PC-3 (cell line): ENCODE data around the gene TNFRSF12A. TPM values are rescaled to one million over a fixed set of nuclear protein-coding genes. Genes with fewer than 3 reads are reported as not detected.
"Not testable (repeated sequence)": the region's sequence is repeated elsewhere in the genome, so short reads cannot be mapped to it uniquely, and the experiment has no call there.

Experiments used
- ATAC-seq: fragments of 200-7000 bp; cut with Tn5 transposase; 2 replicates; pipeline ENCODE4 v1.9.1; 2020; ENCODE audit warnings: mild to moderate bottlenecking, moderate library complexity
- BruUV-seq: library from RNA; stranded (reverse); fragments of 400-500 nt; replicated peaks from 2 replicates; lab custom pipeline; 2021; lab: Mats Ljungman, UMichigan
- CTCF ChIA-PET: fragments of 300-600 bp; sonication (Branson Sonifier 250); formaldehyde crosslinking; loops from one replicate; lab custom pipeline; 2022; ENCODE audit warnings: antibody characterized with exemption; lab: Charles Lee
- POLR2A ChIA-PET: fragments of 300-600 bp; sonication (Branson Sonifier 250); formaldehyde crosslinking; loops from one replicate; lab custom pipeline; 2022; ENCODE audit warnings: antibody characterized with exemption; ENCODE audit not compliant: unreplicated experiment; lab: Charles Lee
- DNase-seq: peaks from one replicate; pipeline ENCODE4 v3.0.0-alpha.2; 2015
- H2AFZ ChIP-seq: fragments of 300-600 bp; sonication (generic); 2 replicates; pipeline ENCODE4 v1.6.0; 2016; ENCODE audit warnings: antibody characterized with exemption, low read length
- H3F3A ChIP-seq: fragments of 300-600 bp; sonication (generic); one replicate; pipeline ENCODE4 v1.6.0; 2017; ENCODE audit warnings: antibody characterized with exemption, low read length, control low read depth, mild to moderate bottlenecking; ENCODE audit not compliant: unreplicated experiment
- H3K27ac ChIP-seq: fragments of 300-600 bp; sonication (generic); 2 replicates; pipeline ENCODE4 v1.5.1; 2016; ENCODE audit warnings: mild to moderate bottlenecking, low read length
- H3K27me3 ChIP-seq: fragments of 300-600 bp; sonication (generic); 2 replicates; pipeline ENCODE4 v1.6.1; 2016; ENCODE audit warnings: low read length, mixed read lengths
- H3K36me3 ChIP-seq: fragments of 300-600 bp; sonication (generic); 2 replicates; pipeline ENCODE4 v1.6.1; 2016; ENCODE audit warnings: low read depth, mixed run types, low read length, mixed read lengths
- H3K4me1 ChIP-seq: fragments of 300-600 bp; sonication (generic); 2 replicates; pipeline ENCODE4 v1.5.1; 2016; ENCODE audit warnings: low read length; ENCODE audit not compliant: insufficient read depth
- H3K4me2 ChIP-seq: fragments of 300-600 bp; sonication (generic); 2 replicates; pipeline ENCODE4 v1.6.0; 2016; ENCODE audit warnings: low read length
- H3K4me3 ChIP-seq: fragments of 300-600 bp; sonication (generic); 2 replicates; pipeline ENCODE4 v1.5.1; 2016; ENCODE audit warnings: mild to moderate bottlenecking, low read length, mixed read lengths
- H3K79me2 ChIP-seq: fragments of 300-600 bp; sonication (generic); 2 replicates; pipeline ENCODE4 v1.6.1; 2017; ENCODE audit warnings: low read length, mixed read lengths
- H3K9ac ChIP-seq: fragments of 300-600 bp; sonication (generic); 2 replicates; pipeline ENCODE4 v1.6.0; 2016; ENCODE audit warnings: mild to moderate bottlenecking, low read length
- H3K9me2 ChIP-seq: fragments of 300-600 bp; sonication (generic); replicated peaks from 2 replicates; pipeline ENCODE4 v1.6.1; 2016; ENCODE audit warnings: mixed run types, low read length, mixed read lengths
- H3K9me3 ChIP-seq: fragments of 300-600 bp; sonication (generic); 2 replicates; pipeline ENCODE4 v1.6.1; 2016; ENCODE audit warnings: low read length, mixed read lengths
- H4K20me1 ChIP-seq: fragments of 300-600 bp; sonication (generic); 2 replicates; pipeline ENCODE4 v1.6.1; 2016; ENCODE audit warnings: low read length, mixed read lengths
- EZH2 ChIP-seq: fragments of 300-600 bp; sonication (generic); IDR thresholded peaks from one replicate; pipeline ENCODE4 v1.6.1; 2017; ENCODE audit warnings: antibody characterized with exemption, mild to moderate bottlenecking, low read length; ENCODE audit not compliant: unreplicated experiment
- EZH2phosphoT487 ChIP-seq: fragments of 300-600 bp; sonication (generic); IDR thresholded peaks from 2 replicates; pipeline ENCODE4 v1.6.1; 2018; ENCODE audit warnings: mild to moderate bottlenecking, antibody characterized with exemption, low read length, borderline replicate concordance
- intact Hi-C: fragments of 100-400 bp; cut with micrococcal nuclease; formaldehyde crosslinking; loops from 2 replicates; pipeline ENCODE4 v1.9.0; 2023
- total RNA-seq: library from RNA; depleted of rRNA; stranded (reverse); fragments of >200 nt; gene quantifications from 2 replicates; pipeline ENCODE4 v1.2.3, GENCODE V29; 2014
- TF ChIP-seq, protein P1 (sequence below): fragments of 300-600 bp; sonication (generic); conservative IDR thresholded peaks from 2 replicates; pipeline ENCODE4 v1.5.1; 2017; ENCODE audit warnings: antibody characterized with exemption, low read depth, mild to moderate bottlenecking, low read length

Gene TNFRSF12A
- total RNA-seq, 1 experiment from 2014 or later = 713 TPM

GRCh38 chr16:3054965-3055733 lies 35.0 kb downstream of the TNFRSF12A start:
- intact Hi-C loops = no loop called here
- Histone ChIP-seq H3K4me2 (no peak overlapping the region), H3K4me3 (no peak overlapping the region), H3K4me1 (no peaks in the 10 kb centered on the region), H3K79me2 (no peaks in the 10 kb centered on the region), H3K9ac (no peak overlapping the region), H4K20me1 (no peaks in the 10 kb centered on the region), H3K27me3 (no peaks in the 10 kb centered on the region), H2AFZ (no peak overlapping the region), H3K9me2 (no peaks in the 10 kb centered on the region), H3K36me3 (no peaks in the 10 kb centered on the region), H3K9me3 (no peaks in the 10 kb centered on the region), H3F3A (no peaks in the 10 kb centered on the region), H3K27ac (no peak overlapping the region)
- ChIA-PET POLR2A (no interaction called here), CTCF (no interaction called here)
- ATAC-seq = no peak
- BruUV-seq = no TSS peak
- TF ChIP-seq EZH2phosphoT487 (no peak), EZH2 (no peak)
- TF ChIP-seq, protein P1, sequence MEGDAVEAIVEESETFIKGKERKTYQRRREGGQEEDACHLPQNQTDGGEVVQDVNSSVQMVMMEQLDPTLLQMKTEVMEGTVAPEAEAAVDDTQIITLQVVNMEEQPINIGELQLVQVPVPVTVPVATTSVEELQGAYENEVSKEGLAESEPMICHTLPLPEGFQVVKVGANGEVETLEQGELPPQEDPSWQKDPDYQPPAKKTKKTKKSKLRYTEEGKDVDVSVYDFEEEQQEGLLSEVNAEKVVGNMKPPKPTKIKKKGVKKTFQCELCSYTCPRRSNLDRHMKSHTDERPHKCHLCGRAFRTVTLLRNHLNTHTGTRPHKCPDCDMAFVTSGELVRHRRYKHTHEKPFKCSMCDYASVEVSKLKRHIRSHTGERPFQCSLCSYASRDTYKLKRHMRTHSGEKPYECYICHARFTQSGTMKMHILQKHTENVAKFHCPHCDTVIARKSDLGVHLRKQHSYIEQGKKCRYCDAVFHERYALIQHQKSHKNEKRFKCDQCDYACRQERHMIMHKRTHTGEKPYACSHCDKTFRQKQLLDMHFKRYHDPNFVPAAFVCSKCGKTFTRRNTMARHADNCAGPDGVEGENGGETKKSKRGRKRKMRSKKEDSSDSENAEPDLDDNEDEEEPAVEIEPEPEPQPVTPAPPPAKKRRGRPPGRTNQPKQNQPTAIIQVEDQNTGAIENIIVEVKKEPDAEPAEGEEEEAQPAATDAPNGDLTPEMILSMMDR = no peak
- no peak for DNase-seq

DNA sequence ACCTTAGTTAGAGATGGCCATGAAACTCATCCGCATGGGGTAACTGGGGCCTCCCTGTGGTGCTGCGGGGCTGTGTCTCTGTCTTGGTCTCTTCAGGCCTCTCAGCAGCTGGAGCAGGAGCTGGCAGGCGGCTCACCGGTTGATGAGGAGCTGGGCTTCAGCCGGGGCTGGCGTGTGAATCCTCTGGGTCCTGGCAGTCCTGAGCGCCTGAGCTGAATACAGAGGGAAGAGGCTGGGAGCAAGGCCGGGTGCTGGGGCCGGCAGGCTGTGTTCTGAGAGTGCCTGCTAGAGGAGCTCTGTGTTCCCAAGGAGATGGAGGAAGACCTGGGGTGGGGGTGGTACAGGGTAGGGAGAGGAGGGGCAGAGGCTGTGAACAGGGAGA lies 35.6 kb downstream of the TNFRSF12A start:
- intact Hi-C loops = not testable (repeated sequence)

GRCh38 chr16:3056336-3057180 lies 36.4 kb downstream of the TNFRSF12A start:
- BruUV-seq = no TSS peak
- Histone ChIP-seq H4K20me1 (no peaks in the 10 kb centered on the region), H3K9me2 (no peaks in the 10 kb centered on the region), H3K27ac (no peak overlapping the region), H2AFZ (no peak overlapping the region), H3K9me3 (no peaks in the 10 kb centered on the region), H3F3A (no peaks in the 10 kb centered on the region), H3K4me3 (no peak overlapping the region), H3K4me1 (no peaks in the 10 kb centered on the region), H3K27me3 (no peaks in the 10 kb centered on the region), H3K4me2 (no peak overlapping the region), H3K79me2 (no peaks in the 10 kb centered on the region), H3K36me3 (no peaks in the 10 kb centered on the region), H3K9ac (no peak overlapping the region)
- no peak for TF ChIP-seq EZH2phosphoT487
- TF ChIP-seq, protein P1 = no peak
- TF ChIP-seq EZH2 = no peak
- intact Hi-C loops = no loop called here
- DNase-seq = no peak
- ChIA-PET POLR2A (no interaction called here), CTCF (no interaction called here)
- ATAC-seq = no peak

More for the DNA sequence above, 35.6 kb downstream of the TNFRSF12A start:
- H3K9me3 ChIP-seq, H3K4me2 ChIP-seq, BruUV-seq, H3K4me3 ChIP-seq, CTCF ChIA-PET, DNase-seq, H3K27ac ChIP-seq, H3K79me2 ChIP-seq, H3K27me3 ChIP-seq, H3K9ac ChIP-seq, H3K4me1 ChIP-seq, H3K9me2 ChIP-seq, ATAC-seq, H3K36me3 ChIP-seq, POLR2A ChIA-PET, H3F3A ChIP-seq, H4K20me1 ChIP-seq, H2AFZ ChIP-seq: not testable (repeated sequence)
